K562 (cell line): ENCODE measurements around the gene UBE2B. TPM values are rescaled to one million over a fixed set of nuclear protein-coding genes. Genes with fewer than 3 reads are reported as not detected.
"Not testable (repeated sequence)": the region's sequence is repeated elsewhere in the genome, so short reads cannot be mapped to it uniquely, and the experiment has no call there.

Source experiments
- ATAC-seq: fragments of 200-7000 bp; cut with Tn5 transposase; 3 replicates; pipeline ENCODE4 v1.9.1; 2020; ENCODE audit warnings: moderate library complexity
- BruUV-seq: library from RNA; stranded (reverse); fragments of 400-500 nt; replicated peaks from 2 replicates; lab custom pipeline; 2021; lab: Mats Ljungman, UMichigan
- CTCF ChIA-PET: fragments of 300-600 bp; formaldehyde crosslinking; extraction: SDS; loops from one replicate; lab custom pipeline; 2021; ENCODE audit warnings: low intra/inter-chr PET ratio; lab: Yijun Ruan, JAX
- POLR2A ChIA-PET: fragments of 300-600, 350-650 bp; sonication (Branson Sonifier 250); formaldehyde crosslinking; extraction: SDS; loops from one replicate; lab custom pipeline; 2021; ENCODE audit warnings: antibody characterized with exemption, inconsistent platforms; lab: Yijun Ruan, JAX
- DNase-seq, 4 experiments: peaks; one replicate each; pipeline versions ENCODE4 v3.0.0 to v3.0.0-alpha.2; 2011 to 2018; ENCODE audit warnings: low spot score in 3 of 4, mixed read lengths in 3 of 4; ENCODE audit errors: extremely low read depth in 1 of 4
- FAIRE-seq: peaks from 2 replicates; lab custom pipeline; 2011; peaks lifted over from hg19 to GRCh38; lab: Jason Lieb, UNC
- H2AFZ ChIP-seq: 2 replicates; pipeline ENCODE4 v1.6.0; 2011; ENCODE audit warnings: low read depth, low read length, control low read depth, inconsistent platforms
- H3K27ac ChIP-seq: fragments of 200-600 bp; 3 replicates; pipeline ENCODE4 v1.8.0; 2011; ENCODE audit warnings: low read depth, mild to moderate bottlenecking, control low read depth, inconsistent platforms, low read length, moderate library complexity, mixed read lengths; ENCODE audit errors: extremely low read depth
- H3K27me3 ChIP-seq, 2 experiments: fragments of 300-600 bp in 1 of 2; 2 replicates in 1 of 2; 3 replicates in 1 of 2; pipeline versions ENCODE4 v1.6.0 to v1.8.0; 2011; ENCODE audit warnings: inconsistent platforms in 2 of 2, low read length in 2 of 2, mild to moderate bottlenecking in 1 of 2, mixed read lengths in 1 of 2, moderate library complexity in 1 of 2; ENCODE audit not compliant: control insufficient read depth in 2 of 2, insufficient read depth in 2 of 2
- H3K36me3 ChIP-seq: fragments of 300-600 bp; 3 replicates; pipeline ENCODE4 v1.8.0; 2011; ENCODE audit warnings: mild to moderate bottlenecking, low read length, inconsistent platforms; ENCODE audit not compliant: control insufficient read depth, insufficient read depth
- H3K4me1 ChIP-seq, 2 experiments: fragments of 200-600 bp in 1 of 2; replicated peaks in 1 of 2; 2 replicates in 1 of 2; 3 replicates in 1 of 2; pipeline versions ENCODE4 v1.5.1 to v1.8.0; 2011; ENCODE audit warnings: inconsistent platforms in 2 of 2, low read length in 2 of 2, mild to moderate bottlenecking in 1 of 2, mixed read lengths in 1 of 2, moderate library complexity in 1 of 2; ENCODE audit not compliant: control insufficient read depth in 2 of 2, insufficient read depth in 2 of 2
- H3K4me2 ChIP-seq: 2 replicates; pipeline ENCODE4 v1.6.1; 2011; ENCODE audit warnings: low read length, control low read depth, inconsistent platforms, mixed read lengths; ENCODE audit not compliant: insufficient read depth
- H3K4me3 ChIP-seq: fragments of 200-600 bp; sonication (generic), shearing (Covaris generic); 2 replicates; pipeline ENCODE4 v1.5.1; 2016; ENCODE audit warnings: control low read depth, inconsistent platforms
- H3K79me2 ChIP-seq: fragments of 200-600 bp; 3 replicates; pipeline ENCODE4 v1.8.0; 2011; ENCODE audit warnings: low read length, inconsistent platforms; ENCODE audit not compliant: control insufficient read depth, insufficient read depth
- H3K9ac ChIP-seq, 2 experiments: 2 replicates each; pipeline versions ENCODE4 v1.6.0 to v1.6.1; 2011; ENCODE audit warnings: low read depth in 2 of 2, low read length in 2 of 2, control low read depth in 1 of 2, inconsistent platforms in 1 of 2, mild to moderate bottlenecking in 1 of 2, mixed read lengths in 1 of 2; ENCODE audit not compliant: insufficient read depth in 1 of 2
- H3K9me1 ChIP-seq: one replicate; pipeline ENCODE4 v1.6.0; 2011; ENCODE audit warnings: inconsistent platforms, mild to moderate bottlenecking, low read length, moderate library complexity; ENCODE audit not compliant: control insufficient read depth, insufficient read depth
- H3K9me3 ChIP-seq: replicated peaks from 2 replicates; pipeline ENCODE4 v1.5.1; 2011; ENCODE audit warnings: low read depth, low read length, inconsistent platforms; ENCODE audit not compliant: control insufficient read depth, insufficient read depth
- H4K20me1 ChIP-seq: replicated peaks from 2 replicates; pipeline ENCODE4 v1.6.1; 2011; ENCODE audit warnings: low read length, inconsistent platforms, mixed read lengths; ENCODE audit not compliant: control insufficient read depth, insufficient read depth
- CEBPB ChIP-seq: fragments of 450-650 bp; IDR thresholded peaks from 2 replicates; pipeline ENCODE4 v1.6.1; 2016; ENCODE audit warnings: missing genetic modification characterization, missing compliant biosample characterization
- ELF1 ChIP-seq: fragments of 200-800 bp; sonication (Bioruptor generic); IDR thresholded peaks from 2 replicates; pipeline ENCODE4 v1.6.1; 2016; ENCODE audit warnings: missing genetic modification characterization, missing compliant biosample characterization
- GABPA ChIP-seq: fragments of 200-800 bp; sonication (Bioruptor generic); conservative IDR thresholded peaks from 2 replicates; pipeline ENCODE4 v1.6.1; 2016; ENCODE audit warnings: low read depth, missing genetic modification characterization, missing compliant biosample characterization
- NR2C1 ChIP-seq, 2 experiments: fragments of 450-650 bp; IDR thresholded peaks; 2 replicates each; pipeline ENCODE4 v1.6.1; 2017; ENCODE audit warnings: mild to moderate bottlenecking in 2 of 2, antibody characterized with exemption in 1 of 2, inconsistent platforms in 1 of 2, missing compliant biosample characterization in 1 of 2, missing genetic modification characterization in 1 of 2
- NR2C2 ChIP-seq, 2 experiments: fragments of 200-800 bp in 1 of 2; sonication (Bioruptor generic) in 1 of 2; sonication (generic) in 1 of 2; formaldehyde crosslinking in 1 of 2; IDR thresholded peaks; 2 replicates each; pipeline versions ENCODE4 v1.6.1 to v1.8.0; 2016 to 2022; ENCODE audit warnings: mild to moderate bottlenecking in 1 of 2, missing compliant biosample characterization in 1 of 2, missing genetic modification characterization in 1 of 2, missing genetic modification reagents in 1 of 2
- WGBS: fragments of 100-300 bp; shearing (Covaris generic); methylation state at CpG from one replicate; pipeline ENCODE4 v1.1.6; 2016; ENCODE audit warnings: low coverage, mixed read lengths; ENCODE audit not compliant: insufficient coverage; ENCODE audit errors: missing lambda C conversion rate; 5-methylcytosine and 5-hydroxymethylcytosine counted together
- in situ Hi-C: fragments of 300-500 bp; cut with MboI; formaldehyde crosslinking; loops from 4 replicates; pipeline ENCODE4 v1.15.0; 2018; ENCODE audit warnings: inconsistent platforms, mixed read lengths
- intact Hi-C: fragments of 100-400 bp; cut with micrococcal nuclease; formaldehyde crosslinking; loops from 2 replicates; pipeline ENCODE4 v1.14.2; 2022
- polyA plus RNA-seq, 8 experiments: library from polyadenylated mRNA; depleted of rRNA in 4 of 8; stranded (reverse) in 5 of 8; unstranded in 3 of 8; fragments of >200 nt; fragmentation: Nextera tagmentation in 2 of 8; fragmentation: Illumina TruSeq in 1 of 8; extraction: Ambion mirVana in 2 of 8; extraction: Trizol in 1 of 8; gene quantifications; 2 replicates each; pipeline versions ENCODE4 v1.2.1 to v1.2.3, GENCODE V29; 2011 to 2014; ENCODE audit warnings: inconsistent platforms in 1 of 8, missing spikeins in 1 of 8
- total RNA-seq, 7 experiments: library from RNA; depleted of rRNA in 6 of 7; stranded (reverse); fragments of >200 nt in 6 of 7; fragmentation: Illumina TruSeq in 2 of 7; extraction: Trizol in 2 of 7; gene quantifications; 2 replicates each; pipeline versions ENCODE4 v1.2.1 to v1.2.3, GENCODE V29; 2011 to 2021; ENCODE audit warnings: low replicate concordance in 1 of 7
- TF ChIP-seq, protein P1 (sequence below): sonication (generic); formaldehyde crosslinking; IDR thresholded peaks from 2 replicates; pipeline ENCODE4 v1.8.0; 2022; ENCODE audit warnings: missing genetic modification reagents, mild to moderate bottlenecking, moderate library complexity, borderline replicate concordance

The UBE2B gene
- total and polyA plus RNA-seq, 9 of the 15 experiments (the other 6 are each of a cell fraction or from before 2014, with no cell fraction given) = 13.1 to 198 (median 75.5) TPM

DNA sequence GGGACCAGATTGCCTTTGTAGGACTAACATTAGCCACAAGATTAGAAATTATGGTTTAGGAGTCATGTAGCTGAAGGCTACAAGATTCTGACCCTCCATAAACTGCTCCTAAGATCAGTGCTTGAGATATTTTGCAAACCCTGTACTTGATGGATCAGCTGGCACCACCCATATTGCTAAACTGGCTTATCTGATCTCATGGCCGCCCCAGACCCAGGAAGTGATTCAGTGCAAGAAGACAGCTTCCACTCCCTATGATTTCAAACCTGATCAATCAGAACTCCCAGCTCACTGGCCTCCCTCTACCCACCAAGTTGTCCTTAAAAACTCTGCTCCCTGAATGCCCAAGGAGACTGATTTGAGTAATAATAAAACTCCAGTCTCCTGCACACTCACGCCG, 27.9 kb upstream of the UBE2B start:
- H3K27me3 ChIP-seq; ATAC-seq; H3K36me3 ChIP-seq; H3K4me2 ChIP-seq; H4K20me1 ChIP-seq; H3K4me3 ChIP-seq; BruUV-seq; H3K79me2 ChIP-seq; in situ Hi-C loops; DNase-seq; H3K9ac ChIP-seq; intact Hi-C loops; H3K9me3 ChIP-seq; CTCF ChIA-PET; H3K4me1 ChIP-seq; FAIRE-seq; H3K27ac ChIP-seq; H3K9me1 ChIP-seq; TF ChIP-seq NR2C1 (IDR thresholded peaks at IDR 0.05); NR2C2 (CRISPR knock-in tag; IDR thresholded peaks at IDR 0.05): not testable (repeated sequence)
- TF ChIP-seq, protein P1, sequence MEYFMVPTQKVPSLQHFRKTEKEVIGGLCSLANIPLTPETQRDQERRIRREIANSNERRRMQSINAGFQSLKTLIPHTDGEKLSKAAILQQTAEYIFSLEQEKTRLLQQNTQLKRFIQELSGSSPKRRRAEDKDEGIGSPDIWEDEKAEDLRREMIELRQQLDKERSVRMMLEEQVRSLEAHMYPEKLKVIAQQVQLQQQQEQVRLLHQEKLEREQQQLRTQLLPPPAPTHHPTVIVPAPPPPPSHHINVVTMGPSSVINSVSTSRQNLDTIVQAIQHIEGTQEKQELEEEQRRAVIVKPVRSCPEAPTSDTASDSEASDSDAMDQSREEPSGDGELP (CRISPR knock-in tag) = 0 out of 2 replicates have a peak, but pooled peaks have one; percentile 26
- TF ChIP-seq CEBPB (tag) (0 out of 2 replicates have a peak, but pooled peaks have one; percentile 17), ELF1 (peak; percentile 43; the same call in 1 of the 2 replicates), NR2C1 (tag; IDR thresholded peaks at IDR 0.05) (peak; percentile 68), NR2C2 (tag; IDR thresholded peaks at IDR 0.05) (peak; percentile 66; the same call in 1 of the 2 replicates), GABPA (peak; percentile 36)
- H2AFZ ChIP-seq = 0 out of 2 replicates have a peak overlapping the region, but pooled peaks have one; percentile 27
- POLR2A ChIA-PET = interaction anchor here (0.6 to 0.7 kb wide), 2 partner anchors 131 to 245 kb away, joined by 3 read pairs; no protein-coding TSS in a partner anchor
- WGBS = 45% methylated on average over 3 of the region's 3 CpGs

DNA sequence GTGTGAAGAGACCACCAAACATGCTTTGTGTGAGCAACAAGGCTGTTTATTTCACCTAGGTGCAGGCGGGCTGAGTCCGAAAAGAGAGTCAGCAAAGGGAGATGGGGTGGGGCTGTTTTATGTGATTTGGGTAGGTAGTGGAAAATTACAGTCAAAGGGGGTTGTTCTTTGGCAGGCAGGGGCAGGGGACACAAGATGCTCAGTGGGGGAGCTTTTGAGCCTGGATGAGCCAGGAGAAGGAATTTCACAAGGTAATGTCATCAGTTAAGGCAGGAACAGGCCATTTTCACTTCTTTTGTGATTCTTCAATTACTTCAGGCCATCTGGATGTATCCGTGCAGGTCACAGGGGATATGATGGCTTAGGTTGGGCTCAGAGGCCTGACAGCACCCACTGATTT, 25.9 kb upstream of the UBE2B start:
- FAIRE-seq, ATAC-seq, BruUV-seq, H3K27me3 ChIP-seq, POLR2A ChIA-PET, H3K9ac ChIP-seq, H2AFZ ChIP-seq, H3K9me1 ChIP-seq, H3K27ac ChIP-seq, H3K4me2 ChIP-seq, intact Hi-C loops, H4K20me1 ChIP-seq, H3K4me3 ChIP-seq, CTCF ChIA-PET, H3K4me1 ChIP-seq, DNase-seq, in situ Hi-C loops, H3K9me3 ChIP-seq, H3K79me2 ChIP-seq, H3K36me3 ChIP-seq: not testable (repeated sequence)
- 61% methylated on average over 3 of the region's 3 CpGs for WGBS
